Mucosa of descending colon (tissue), 3 donors: Measurements from ENCODE around the gene MAP7. TPM values are rescaled to one million over a fixed set of nuclear protein-coding genes. Genes with fewer than 3 reads are reported as not detected.

Experiments
- ATAC-seq: fragments of 200-7000 bp; cut with Tn5 transposase; one replicate; pipeline ENCODE4 v1.9.1; 2020; ENCODE audit warnings: mild to moderate bottlenecking, moderate library complexity
- DNase-seq, 3 donors: peaks; one replicate each; pipeline ENCODE4 v3.0.0-alpha.2; 2020
- H3K36me3 ChIP-seq: fragments of 200-600 bp; one replicate; pipeline ENCODE4 v1.8.0; 2021; ENCODE audit warnings: low read depth, mild to moderate bottlenecking
- H3K4me1 ChIP-seq: fragments of 200-600 bp; one replicate; pipeline ENCODE4 v1.8.0; 2021; ENCODE audit warnings: low read depth, mild to moderate bottlenecking
- H3K4me3 ChIP-seq: fragments of 200-600 bp; one replicate; pipeline ENCODE4 v1.8.0; 2021; ENCODE audit warnings: mild to moderate bottlenecking
- H3K9me3 ChIP-seq: fragments of 200-600 bp; one replicate; pipeline ENCODE4 v1.8.0; 2021; ENCODE audit warnings: mild to moderate bottlenecking
- intact Hi-C, 2 donors: fragments of 100-400 bp; cut with DNase I in 1 of 2; cut with micrococcal nuclease in 1 of 2; formaldehyde crosslinking; loops; one replicate each; pipeline versions ENCODE4 v1.11.0 to v1.11.1; 2022; cut with DNase I, micrococcal nuclease
- total RNA-seq, 3 donors: library from RNA; stranded (reverse); fragmentation: NEBNext Ultra II Directional in 2 of 3; extraction: Animal tissue kit (Norgen Biotek cat#: 25700) in 2 of 3; gene quantifications; one replicate each; pipeline versions ENCODE4 v1.2.1 to v1.2.4, GENCODE V29; 2021 to 2023
- TF ChIP-seq, protein P1 (sequence below): fragments of 200-600 bp; IDR thresholded peaks from one replicate; pipeline ENCODE4 v1.8.0; 2022; ENCODE audit warnings: antibody characterized with exemption, mild to moderate bottlenecking
- donor health status: DM: no; HTN: no; CAD: no; lungs with moderate emphysema.
- donor health status: DM: no; HTN: no; CAD: no.
- donor health status: DM: no; HTN: yes; CAD: no.

MAP7 gene
- total RNA-seq, 3 donors from 2014 or later: 28.4 to 80.5 (median 68.6) TPM

DNA sequence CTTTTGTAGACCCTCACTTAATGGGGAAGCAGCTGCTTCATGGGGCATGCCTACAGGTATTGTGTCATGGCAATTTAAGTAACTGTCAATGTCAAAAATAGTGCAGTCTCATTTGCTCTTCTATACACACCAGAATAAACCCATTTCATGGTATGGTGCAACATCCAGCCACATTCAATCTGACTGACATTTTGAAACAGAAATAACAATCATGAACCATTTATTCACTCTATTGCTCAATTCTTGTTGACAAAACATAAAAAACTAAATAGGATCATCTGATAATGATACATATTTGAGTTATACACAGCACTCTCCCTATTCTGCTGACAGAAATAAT, 122.9 kb downstream of the MAP7 start:
- TF ChIP-seq, protein P1, sequence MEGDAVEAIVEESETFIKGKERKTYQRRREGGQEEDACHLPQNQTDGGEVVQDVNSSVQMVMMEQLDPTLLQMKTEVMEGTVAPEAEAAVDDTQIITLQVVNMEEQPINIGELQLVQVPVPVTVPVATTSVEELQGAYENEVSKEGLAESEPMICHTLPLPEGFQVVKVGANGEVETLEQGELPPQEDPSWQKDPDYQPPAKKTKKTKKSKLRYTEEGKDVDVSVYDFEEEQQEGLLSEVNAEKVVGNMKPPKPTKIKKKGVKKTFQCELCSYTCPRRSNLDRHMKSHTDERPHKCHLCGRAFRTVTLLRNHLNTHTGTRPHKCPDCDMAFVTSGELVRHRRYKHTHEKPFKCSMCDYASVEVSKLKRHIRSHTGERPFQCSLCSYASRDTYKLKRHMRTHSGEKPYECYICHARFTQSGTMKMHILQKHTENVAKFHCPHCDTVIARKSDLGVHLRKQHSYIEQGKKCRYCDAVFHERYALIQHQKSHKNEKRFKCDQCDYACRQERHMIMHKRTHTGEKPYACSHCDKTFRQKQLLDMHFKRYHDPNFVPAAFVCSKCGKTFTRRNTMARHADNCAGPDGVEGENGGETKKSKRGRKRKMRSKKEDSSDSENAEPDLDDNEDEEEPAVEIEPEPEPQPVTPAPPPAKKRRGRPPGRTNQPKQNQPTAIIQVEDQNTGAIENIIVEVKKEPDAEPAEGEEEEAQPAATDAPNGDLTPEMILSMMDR: no peak
- H3K4me3 ChIP-seq: no peak overlapping the region
- no peaks in the 10 kb centered on the region for H3K36me3 ChIP-seq
- H3K9me3 ChIP-seq: no peaks in the 10 kb centered on the region
- intact Hi-C loops: no loop called here
- ATAC-seq: no peak
- no peak for DNase-seq
- no peaks in the 10 kb centered on the region for H3K4me1 ChIP-seq

DNA sequence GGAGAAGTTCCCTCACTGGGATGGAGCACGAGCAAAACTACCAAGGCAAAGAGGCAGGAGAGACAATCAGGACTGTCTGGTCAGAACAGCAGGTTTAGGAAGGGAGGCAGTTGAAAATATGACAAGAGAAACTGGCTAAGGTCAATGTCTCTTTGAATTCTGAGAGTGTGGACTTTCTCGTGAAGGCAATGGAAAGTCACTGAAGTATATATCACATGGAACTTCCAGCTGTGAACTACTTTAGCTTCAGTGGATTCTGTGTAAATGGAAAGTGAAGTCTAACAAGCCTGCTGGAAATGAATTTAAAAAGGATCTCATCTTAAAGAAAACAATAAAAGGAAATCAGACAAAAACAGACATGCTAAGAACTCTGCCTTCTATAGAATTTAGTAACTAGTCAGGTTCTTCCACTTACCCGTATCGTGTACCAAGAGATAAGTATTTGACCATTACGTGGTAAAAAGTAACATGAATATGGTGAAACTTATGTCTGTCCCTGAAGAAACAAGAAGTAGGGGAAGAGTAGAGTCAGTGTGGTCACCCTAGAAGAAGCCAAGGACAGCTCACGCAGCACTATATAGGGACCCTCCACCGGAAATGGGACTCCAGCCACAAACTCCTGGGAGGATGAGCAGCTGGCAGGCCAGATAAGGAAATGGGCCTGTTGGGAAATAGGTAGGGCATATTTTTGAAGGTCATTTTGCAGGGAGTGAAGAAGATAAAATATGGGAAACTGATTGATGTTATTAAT, 123.4 kb downstream of the MAP7 start:
- Histone ChIP-seq H3K9me3 (no peaks in the 10 kb centered on the region), H3K4me3 (no peak overlapping the region), H3K36me3 (no peaks in the 10 kb centered on the region), H3K4me1 (peaks cover under 1% of the 10 kb centered on the region)
- DNase-seq (no peak), ATAC-seq (no peak)
- intact Hi-C loops: no loop called here
- TF ChIP-seq, protein P1: no peak

DNA sequence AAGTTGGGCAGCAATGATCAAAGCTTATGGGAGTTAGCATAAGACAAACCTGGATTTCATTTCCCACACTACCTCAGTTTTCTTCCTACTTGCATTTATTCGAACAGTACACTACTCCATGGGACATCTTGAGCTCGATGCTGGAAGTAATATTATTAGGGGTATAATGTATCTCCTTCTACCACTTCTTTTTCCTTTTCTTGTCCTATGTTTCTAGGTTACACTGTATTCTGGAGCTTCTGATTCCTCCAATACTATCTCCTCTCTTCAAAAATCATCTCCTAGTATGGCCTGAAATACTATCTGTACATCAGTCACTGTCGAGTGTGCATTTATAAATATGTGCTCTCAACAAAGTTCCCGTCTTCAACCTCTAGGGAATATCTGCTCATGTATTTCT, 124.4 kb downstream of the MAP7 start:
- Histone ChIP-seq H3K9me3 (no peaks in the 10 kb centered on the region), H3K4me1 (peaks cover 4% of the 10 kb centered on the region), H3K36me3 (no peaks in the 10 kb centered on the region), H3K4me3 (no peak overlapping the region)
- no peak for ATAC-seq
- TF ChIP-seq, protein P1: no peak
- intact Hi-C loops: no loop called here
- DNase-seq: no peak

DNA sequence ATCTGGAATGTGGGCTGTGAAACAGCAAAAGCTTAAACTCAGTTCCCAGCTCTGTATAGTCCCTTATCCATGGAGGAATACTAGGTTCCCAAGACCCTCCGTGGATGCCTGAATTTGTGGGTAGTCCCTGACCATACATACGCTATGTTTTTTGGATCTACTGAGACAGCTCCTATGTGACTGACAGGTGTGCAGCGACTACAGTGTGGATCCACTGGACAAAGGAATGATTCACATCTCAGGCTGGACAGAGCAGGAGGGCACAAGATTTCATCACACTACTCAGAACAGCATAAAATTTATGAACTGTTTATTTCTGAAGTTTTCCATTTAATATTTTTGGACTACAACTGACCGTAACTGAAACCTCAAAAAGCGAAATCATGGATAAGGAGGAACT, 125.3 kb downstream of the MAP7 start:
- no peaks in the 10 kb centered on the region for H3K9me3 ChIP-seq
- TF ChIP-seq, protein P1: no peak
- no peak for ATAC-seq
- intact Hi-C loops: no loop called here
- no peaks in the 10 kb centered on the region for H3K36me3 ChIP-seq
- no peak overlapping the region for H3K4me3 ChIP-seq
- no peak for DNase-seq
- H3K4me1 ChIP-seq: peaks cover 10% of the 10 kb centered on the region

DNA sequence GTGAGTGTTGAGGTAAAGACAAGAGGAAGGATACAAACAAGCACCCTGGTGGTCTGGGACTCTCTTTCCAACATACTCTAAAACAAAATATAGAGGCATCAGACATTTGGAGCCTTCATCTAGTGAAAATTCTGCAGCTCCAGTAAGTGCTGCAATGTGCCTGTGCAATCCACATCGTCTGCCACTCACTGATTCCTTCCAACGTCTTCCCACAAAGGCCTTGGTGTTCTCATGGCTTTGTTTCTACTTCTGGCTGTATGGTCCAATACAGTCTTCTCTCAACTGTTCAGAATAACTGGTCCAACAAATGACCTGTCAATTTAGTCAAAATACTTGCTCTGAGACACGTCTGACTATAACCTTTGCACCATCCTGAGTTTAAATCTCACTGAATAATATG, 125.8 kb downstream of the MAP7 start:
- TF ChIP-seq, protein P1: no peak
- ATAC-seq: no peak
- H3K36me3 ChIP-seq: no peaks in the 10 kb centered on the region
- DNase-seq: no peak
- no peak overlapping the region for H3K4me3 ChIP-seq
- H3K4me1 ChIP-seq: peaks cover 10% of the 10 kb centered on the region
- no peaks in the 10 kb centered on the region for H3K9me3 ChIP-seq
- intact Hi-C loops: no loop called here
